Breast epithelium (tissue), 3 donors: ENCODE data around the gene CNTN2.

Experiments used
- CTCF ChIP-seq, 3 donors: fragments of 450-650 bp; IDR thresholded peaks; one replicate each; pipeline ENCODE4 v1.5.1; 2016 to 2017; ENCODE audit warnings: antibody characterized with exemption in 3 of 3, mild to moderate bottlenecking in 3 of 3, moderate library complexity in 3 of 3
- POLR2A ChIP-seq: fragments of 450-650 bp; IDR thresholded peaks from one replicate; pipeline ENCODE4 v1.6.1; 2016; ENCODE audit warnings: antibody characterized with exemption, mild to moderate bottlenecking, moderate library complexity
- POLR2AphosphoS5 ChIP-seq, 3 donors: sonication (generic); formaldehyde crosslinking; IDR thresholded peaks; one replicate each; pipeline ENCODE4 v1.6.1; 2017; ENCODE audit warnings: antibody characterized with exemption in 3 of 3

- TF ChIP-seq CTCF (IDR thresholded peaks at IDR 0.05) (no peak), POLR2AphosphoS5 (IDR thresholded peaks at IDR 0.05) (no peak), POLR2A (no peak)
Measured at GRCh38 chr1:205002705-205003104, 40.3 kb upstream of the CNTN2 start.
